GM21515 (cell line): Measurements from ENCODE around the gene FNDC1.

ENCODE experiments used
- ATAC-seq: cut with Tn5 transposase; IDR thresholded peaks from one replicate; pipeline ENCODE4 v1.9.1; 2021; ENCODE audit not compliant: unreplicated experiment

The FNDC1 gene

DNA sequence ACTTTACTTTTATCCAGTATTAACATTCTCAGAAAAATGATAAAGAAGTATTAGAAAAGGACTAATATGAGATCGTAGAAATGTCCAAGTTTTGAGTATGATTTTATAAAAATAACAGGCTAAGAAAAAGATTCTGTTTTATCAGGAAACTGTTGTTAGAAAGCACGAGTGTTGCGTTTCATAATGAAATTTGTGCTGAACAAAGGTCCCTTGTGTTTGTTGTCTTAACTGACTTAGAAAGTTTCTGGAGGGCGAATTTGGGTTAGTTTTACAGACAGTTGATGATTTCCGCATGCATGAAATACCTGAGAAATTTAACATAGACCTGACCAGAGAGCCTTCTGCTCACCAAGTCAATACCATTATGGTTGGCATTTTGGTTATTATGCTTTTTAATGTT is 136.0 kb downstream of the FNDC1 start:
- ATAC-seq = no peak

DNA sequence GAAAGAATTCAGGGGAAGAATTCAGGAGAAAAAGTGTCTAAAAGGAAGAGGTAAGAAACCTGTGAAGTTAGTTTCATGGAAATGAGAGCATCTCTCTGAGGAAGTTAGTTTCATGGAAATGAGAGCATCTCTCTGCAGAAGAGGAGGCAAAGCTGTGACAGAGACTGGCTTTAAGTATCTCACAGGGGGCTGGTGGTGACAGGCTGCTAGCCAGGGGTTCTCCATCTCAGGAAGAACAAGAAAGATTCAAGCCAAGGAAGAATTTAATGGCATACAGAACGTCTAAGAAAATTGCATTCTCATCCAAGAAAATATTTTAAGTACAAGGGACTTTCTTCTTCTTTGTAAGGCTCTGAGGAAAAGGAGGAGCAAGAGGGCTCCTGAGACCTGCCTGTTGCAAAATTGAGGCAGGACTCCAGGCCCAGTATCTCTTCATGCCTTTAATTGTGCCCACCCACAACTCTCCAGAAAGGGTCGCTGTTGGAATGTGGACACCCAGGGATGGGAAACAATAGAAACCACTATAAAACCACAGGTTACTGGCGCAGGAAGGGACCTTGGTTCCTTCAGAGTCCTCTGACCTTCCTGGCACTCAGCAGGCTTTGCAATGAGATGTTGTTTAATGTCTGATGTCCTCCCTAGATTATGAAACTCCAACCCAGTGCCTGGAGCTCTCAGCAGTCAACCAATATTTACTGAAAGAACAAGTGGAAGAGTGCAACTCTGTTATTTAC is 136.8 kb downstream of the FNDC1 start:
- no peak for ATAC-seq

DNA sequence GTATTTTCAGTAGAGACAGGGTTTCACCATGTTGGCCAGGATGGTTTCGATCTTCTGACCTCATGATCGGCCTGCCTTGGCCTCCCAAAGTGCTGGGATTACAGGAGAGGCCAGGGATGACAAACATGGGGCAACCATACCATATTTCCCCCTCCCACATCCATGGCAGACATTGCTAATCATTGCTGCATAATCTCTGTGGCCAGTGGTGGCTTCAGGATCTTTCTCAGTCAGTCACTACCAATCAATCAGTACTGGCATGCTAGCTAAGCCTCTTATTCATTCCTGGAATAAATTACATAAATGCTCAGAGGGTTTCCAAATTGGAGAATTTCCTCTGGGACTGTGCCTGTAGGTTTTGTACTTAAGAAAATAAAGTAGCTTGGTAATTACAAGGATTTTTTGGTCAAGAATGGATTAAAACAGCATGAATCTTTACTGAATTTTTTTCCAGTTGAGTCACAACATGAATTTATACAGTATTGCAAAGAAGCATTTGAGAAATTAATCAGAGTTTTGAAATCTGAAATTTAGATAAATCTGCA is 138.1 kb downstream of the FNDC1 start:
- no peak for ATAC-seq

DNA sequence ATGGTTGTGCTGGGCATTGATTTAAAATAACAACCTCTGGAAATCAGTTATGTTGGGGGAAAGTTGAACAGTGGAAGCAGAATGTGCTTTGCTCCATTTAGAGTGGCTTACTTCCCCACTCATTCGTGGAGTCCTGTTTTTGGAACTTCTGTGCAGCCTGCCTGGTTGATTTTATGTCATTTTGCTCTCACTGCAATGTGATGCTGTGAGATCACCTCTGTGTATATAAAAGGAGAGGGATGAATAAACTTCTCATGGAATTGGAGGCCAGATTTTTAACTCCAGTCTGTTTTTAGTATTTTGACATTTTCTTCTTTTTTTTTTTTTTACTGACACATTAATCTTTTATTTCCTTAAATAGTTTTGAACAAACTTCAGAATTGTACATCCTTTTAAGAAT is 139.0 kb downstream of the FNDC1 start:
- ATAC-seq = no peak

DNA sequence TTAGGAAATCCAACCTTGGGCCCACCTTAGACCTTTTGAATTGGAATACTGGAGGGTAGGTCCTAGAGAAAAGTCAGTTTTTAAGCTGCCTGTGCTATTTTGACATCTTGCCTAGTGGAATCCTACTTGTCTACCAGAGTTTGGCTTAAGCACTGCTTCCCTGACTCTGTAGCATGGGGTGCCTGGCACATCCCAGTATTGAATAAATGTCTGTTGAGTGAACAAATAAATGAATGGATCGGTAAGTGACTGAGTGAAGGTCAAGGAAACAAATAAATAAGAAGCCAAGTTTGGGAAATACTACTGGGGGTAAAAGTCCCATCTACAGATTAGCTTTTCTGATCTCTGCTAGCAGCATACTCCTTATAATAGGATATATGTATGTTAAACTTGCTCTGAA is 140.5 kb downstream of the FNDC1 start:
- no peak for ATAC-seq

DNA sequence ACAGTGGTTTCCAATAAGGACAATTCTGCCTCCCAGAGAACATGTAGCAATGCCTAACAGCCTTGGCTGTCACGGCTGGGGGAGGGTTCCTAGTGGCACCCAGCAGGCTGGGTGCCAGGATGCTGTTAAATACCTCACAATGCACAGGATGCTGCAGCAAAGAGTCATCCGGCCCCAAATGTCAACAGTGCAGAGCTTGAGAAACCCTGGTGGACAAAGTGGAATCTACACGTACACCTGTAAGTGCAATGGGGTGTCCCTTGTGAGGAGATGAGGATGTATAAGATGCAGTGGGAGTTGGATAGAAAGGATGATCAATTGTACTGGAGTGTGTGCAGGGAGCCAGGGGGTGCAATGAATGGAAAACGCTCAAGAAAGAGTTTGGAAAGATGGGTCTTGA is 142.4 kb downstream of the FNDC1 start:
- no peak for ATAC-seq

DNA sequence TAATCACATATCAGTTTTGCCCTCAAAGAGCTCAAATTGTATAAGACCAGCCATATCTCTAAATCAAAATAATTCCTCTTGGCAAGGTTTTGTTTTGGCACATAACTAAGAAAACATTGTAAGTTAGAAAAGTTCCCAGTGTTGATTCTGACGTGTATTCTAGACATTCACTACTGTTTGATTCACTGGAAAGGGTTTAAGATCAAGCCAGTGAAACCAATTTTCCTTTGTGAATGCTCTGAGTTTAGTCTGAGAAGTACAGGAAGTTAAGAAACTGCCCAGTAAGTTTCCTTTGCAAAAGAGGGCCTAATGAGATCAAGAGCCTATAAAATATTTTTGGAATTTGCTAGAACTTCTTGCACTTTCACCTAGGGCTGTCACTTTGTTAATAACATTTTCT is 143.0 kb downstream of the FNDC1 start:
- no peak for ATAC-seq

DNA sequence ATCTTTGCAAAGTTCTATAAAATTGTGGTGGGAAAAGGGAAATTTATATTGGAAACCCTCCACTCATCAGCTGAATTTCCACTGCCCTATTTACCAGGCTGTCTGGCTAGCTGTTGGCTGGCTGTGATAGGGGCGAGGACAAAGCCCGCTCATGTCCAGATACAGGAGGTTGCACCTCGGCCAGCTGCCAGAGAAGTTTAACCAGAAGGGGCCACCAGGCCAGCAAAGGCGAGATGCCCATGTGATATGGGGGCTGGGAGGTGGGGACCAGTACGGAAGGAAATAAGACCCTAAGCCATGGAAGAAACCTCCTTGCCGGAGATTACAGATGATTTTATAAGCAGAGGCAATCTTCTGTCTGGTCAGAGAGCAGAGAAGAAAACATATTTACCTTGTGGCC is 143.8 kb downstream of the FNDC1 start:
- ATAC-seq = no peak

DNA sequence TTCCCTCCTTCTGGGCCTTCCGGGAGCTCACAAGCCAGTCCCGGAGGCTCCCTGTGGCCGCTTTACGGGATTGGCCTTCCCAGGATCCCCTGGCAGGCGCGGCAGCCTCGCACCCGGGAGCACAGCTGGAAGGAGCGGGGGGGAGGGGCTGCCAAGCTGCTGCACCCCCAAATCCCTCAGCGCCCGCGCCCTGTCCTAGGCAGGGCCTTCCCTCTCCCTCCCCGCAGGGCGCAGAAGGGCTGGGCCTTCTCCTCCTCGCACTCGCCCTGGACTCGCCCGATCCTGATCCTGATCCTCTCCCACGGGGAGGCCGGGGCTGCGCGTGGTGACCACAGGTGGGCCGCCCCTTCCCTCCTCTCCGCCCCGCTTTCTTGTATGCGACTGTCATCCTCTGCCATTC is 146.4 kb downstream of the FNDC1 start:
- ATAC-seq = no peak

DNA sequence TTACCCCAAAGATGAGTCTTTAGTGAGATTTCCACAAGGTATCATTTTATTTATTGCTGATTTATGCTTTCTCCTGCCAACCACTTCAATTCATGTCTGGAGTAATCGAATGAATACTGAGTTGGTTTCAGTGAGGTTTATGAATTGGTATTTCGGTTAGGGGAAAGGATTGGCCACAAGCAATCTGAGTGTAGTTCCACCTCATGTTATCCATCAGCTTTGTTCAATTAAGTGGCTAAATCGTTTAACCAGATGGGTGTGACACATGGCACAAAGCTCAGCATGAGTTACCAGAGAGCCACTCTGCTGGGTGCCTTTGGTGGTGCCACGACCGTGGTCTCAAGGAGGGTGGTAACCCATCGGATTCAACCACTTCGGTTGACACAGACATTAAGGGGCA is 148.2 kb downstream of the FNDC1 start:
- ATAC-seq = no peak

DNA sequence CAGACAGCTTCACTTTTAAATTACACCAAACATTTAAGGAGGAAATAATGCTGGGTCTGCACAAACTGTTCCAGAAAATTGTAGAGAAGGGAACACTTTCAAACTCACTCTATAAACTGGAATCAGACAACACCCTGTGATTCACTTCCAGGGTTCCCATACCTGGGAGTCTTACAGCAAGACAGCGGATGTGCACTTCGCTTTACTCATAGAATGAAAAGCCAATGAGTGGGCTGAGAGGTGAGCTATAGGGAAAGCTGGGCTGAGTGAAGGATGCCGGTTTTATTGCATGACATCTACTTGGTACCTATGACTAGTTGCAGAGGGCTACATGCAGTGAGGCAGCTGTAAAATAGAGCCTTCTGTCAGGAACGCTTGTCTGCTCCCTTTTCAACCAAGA is 152.1 kb downstream of the FNDC1 start:
- no peak for ATAC-seq
